ENCODE data around the gene CNGB1.

- TF ChIP-seq REST (IDR thresholded peaks at IDR 0.05; ENCODE audit: low read depth) (no peak), TAF1 (IDR thresholded peaks at IDR 0.05; ENCODE audit: low read depth) (no peak), CEBPB (IDR thresholded peaks at IDR 0.05) (no peak), CREB1 (IDR thresholded peaks at IDR 0.05; ENCODE audit: low read depth) (no peak), YY1 (IDR thresholded peaks at IDR 0.05; ENCODE audit: low read depth) (no peak), MAX (IDR thresholded peaks at IDR 0.05) (no peak), EP300 (IDR thresholded peaks at IDR 0.05; ENCODE audit: borderline replicate concordance) (no peak), RAD21 (IDR thresholded peaks at IDR 0.05; ENCODE audit: low read depth) (no peak), TEAD4 (IDR thresholded peaks at IDR 0.05) (no peak), FOXM1 (IDR thresholded peaks at IDR 0.05; ENCODE audit: borderline replicate concordance, low read depth) (no peak), NFIC (IDR thresholded peaks at IDR 0.05) (no peak), ZBTB7A (IDR thresholded peaks at IDR 0.05; ENCODE audit: low read depth) (no peak), EGR1 (IDR thresholded peaks at IDR 0.05) (no peak)
These were observed 10.6 kb downstream of the CNGB1 start for GRCh38 chr16:57960310-57960709.
